Adrenal gland (tissue), 12 donors: ENCODE measurements around the gene MDN1. TPM values are rescaled to one million over a fixed set of nuclear protein-coding genes. Genes with fewer than 3 reads are reported as not detected.

ENCODE experiments used
- DNase-seq, 7 donors: peaks; one replicate each; pipeline ENCODE4 v3.0.0-alpha.2; 2019 to 2020
- H3K27ac ChIP-seq, 5 donors: fragments of 200-600 bp; sonication (generic) in 4 of 5; 1 replicate in 3 of 5; 2 replicates in 2 of 5; pipeline versions ENCODE4 v1.5.1 to v1.8.0; 2016 to 2020; ENCODE audit warnings: mild to moderate bottlenecking in 1 of 5
- H3K27me3 ChIP-seq: fragments of 200-600 bp; 2 replicates; pipeline ENCODE4 v1.8.0; 2021
- H3K36me3 ChIP-seq, 2 donors: fragments of 200-600 bp; replicated peaks in 1 of 2; 1 replicate in 1 of 2; 2 replicates in 1 of 2; pipeline versions ENCODE4 v1.5.1 to v1.8.0; 2018 to 2022
- H3K4me1 ChIP-seq, 2 donors: fragments of 200-600 bp; replicated peaks in 1 of 2; 1 replicate in 1 of 2; 2 replicates in 1 of 2; pipeline versions ENCODE4 v1.5.1 to v1.8.0; 2018 to 2021
- H3K4me3 ChIP-seq, 4 donors: fragments of 200-600 bp; sonication (generic) in 3 of 4; one replicate each; pipeline ENCODE4 v1.5.1; 2016 to 2018
- H3K9me3 ChIP-seq, 3 donors: fragments of 200-600 bp; sonication (generic) in 1 of 3; replicated peaks in 1 of 3; 1 replicate in 2 of 3; 2 replicates in 1 of 3; pipeline versions ENCODE4 v1.5.1 to v1.8.0; 2016 to 2021
- CTCF ChIP-seq, 6 experiments: fragments of 450-650 bp in 4 of 6; fragments of 200-600 bp in 2 of 6; sonication (generic) in 1 of 6; IDR thresholded peaks; 1 replicate in 5 of 6; 2 replicates in 1 of 6; pipeline versions ENCODE4 v1.5.1 to v1.8.0; 2016 to 2021; ENCODE audit warnings: antibody characterized with exemption in 6 of 6, mild to moderate bottlenecking in 2 of 6, moderate library complexity in 1 of 6
- POLR2A ChIP-seq, 2 donors: fragments of 450-650 bp; IDR thresholded peaks; one replicate each; pipeline ENCODE4 v1.6.1; 2017; ENCODE audit warnings: antibody characterized with exemption in 2 of 2, mild to moderate bottlenecking in 2 of 2, moderate library complexity in 1 of 2
- WGBS, 4 donors: extraction: QIAGEN DNeasy Blood & Tissue Kit in 2 of 4; methylation state at CpG; one replicate each; pipeline versions ENCODE4 v1.1.5 to v1.1.7; 2013 to 2017; 5-methylcytosine and 5-hydroxymethylcytosine counted together
- intact Hi-C, 2 donors: fragments of 100-400 bp; cut with DNase I; formaldehyde crosslinking; loops; one replicate each; pipeline versions ENCODE4 v1.14.1 to v1.15.0; 2022 to 2023
- polyA plus RNA-seq, 3 donors: library from polyadenylated mRNA; stranded (reverse); fragments of 200-250 nt in 2 of 3; fragments of 350-450 nt in 1 of 3; fragmentation: Illumina TruSeq in 1 of 3; extraction: RNeasy Lipid Tissue Mini Kit (QIAGEN cat#74804) in 1 of 3; gene quantifications; one replicate each; pipeline ENCODE4 v1.2.3, GENCODE V29; 2013 to 2014
- total RNA-seq, 9 donors: library from RNA; depleted of rRNA in 4 of 9; stranded (reverse); fragments of >200 nt in 4 of 9; fragments of 120-200 nt in 1 of 9; fragmentation: NEBNext Ultra II Directional in 1 of 9; extraction: Animal tissue kit (Norgen Biotek cat#: 25700) in 1 of 9; gene quantifications; one replicate each; pipeline versions ENCODE4 v1.1.0 to v1.2.4, GENCODE V29; 2013 to 2023
- donor health status: healthy with polysubstance abuse.
- donor health status: Bipolar disorder and iron deficiency.
- donor health status: DM: yes; HTN: yes; CAD: no.
- donor health status: DM: no; HTN: no; CAD: no.
- donor health status: DM: no; HTN: no; CAD: no.
- donor health status: DM: yes; HTN: yes; CAD: no.

The MDN1 gene
- total and polyA plus RNA-seq, 12 donors: 15.0 to 74.1 (median 28.4) TPM

- Histone ChIP-seq H3K9me3 (no peaks in the 10 kb centered on the region), H3K27me3 (no peaks in the 10 kb centered on the region), H3K27ac (no peak overlapping the region), H3K4me1 (no peaks in the 10 kb centered on the region), H3K4me3 (no peak overlapping the region), H3K36me3 (peaks cover 0 to 40% of the 10 kb centered on the region in 2 donors)
- intact Hi-C loops: no loop called here
- DNase-seq: no peak
- 95 to 98% (median 98%) methylated on average over 4 of the region's 4 CpGs for WGBS, 4 donors
- TF ChIP-seq CTCF (IDR thresholded peaks at IDR 0.05) (no peak), POLR2A (IDR thresholded peaks at IDR 0.05) (no peak)
Measured at GRCh38 chr6:89662659-89663223, 156.9 kb downstream of the MDN1 start.

- Histone ChIP-seq H3K27me3 (no peaks in the 10 kb centered on the region), H3K4me1 (no peaks in the 10 kb centered on the region), H3K27ac (no peak overlapping the region), H3K9me3 (no peaks in the 10 kb centered on the region), H3K4me3 (no peak overlapping the region), H3K36me3 (peaks cover 0 to 48% of the 10 kb centered on the region in 2 donors)
- intact Hi-C loops: no loop called here
- TF ChIP-seq POLR2A (IDR thresholded peaks at IDR 0.05): no peak
- TF ChIP-seq CTCF (IDR thresholded peaks at IDR 0.05): no peak
- no peak for DNase-seq
- 31 to 55% (median 40%) methylated on average over 1 of the region's 1 CpG for WGBS, 4 donors
Measured at GRCh38 chr6:89661559-89661958, 158.0 kb downstream of the MDN1 start.

GRCh38 chr6:89660981-89661380, 158.6 kb downstream of the MDN1 start:
- H3K36me3 ChIP-seq: peaks cover 0 to 52% of the 10 kb centered on the region in 2 donors
- TF ChIP-seq CTCF (IDR thresholded peaks at IDR 0.05) (no peak), POLR2A (IDR thresholded peaks at IDR 0.05) (no peak)
- no peak for DNase-seq
- no peaks in the 10 kb centered on the region for H3K9me3 ChIP-seq
- no peak overlapping the region for H3K27ac ChIP-seq
- no peaks in the 10 kb centered on the region for H3K4me1 ChIP-seq
- 87 to 91% (median 90%) methylated on average over 4 of the region's 4 CpGs for WGBS, 4 donors
- intact Hi-C loops: no loop called here
- H3K27me3 ChIP-seq: no peaks in the 10 kb centered on the region
- no peak overlapping the region for H3K4me3 ChIP-seq

- H3K27ac ChIP-seq: no peak overlapping the region
- intact Hi-C loops: no loop called here
- no peak for DNase-seq
- WGBS, 4 donors: 86 to 93% (median 91%) methylated on average over 13 of the region's 13 CpGs
- H3K4me3 ChIP-seq: no peak overlapping the region
- H3K36me3 ChIP-seq: peaks cover 0 to 70% of the 10 kb centered on the region in 2 donors
- TF ChIP-seq CTCF (IDR thresholded peaks at IDR 0.05) (no peak), POLR2A (IDR thresholded peaks at IDR 0.05) (no peak)
- no peaks in the 10 kb centered on the region for H3K4me1 ChIP-seq
- no peaks in the 10 kb centered on the region for H3K27me3 ChIP-seq
- H3K9me3 ChIP-seq: no peaks in the 10 kb centered on the region
Measured at GRCh38 chr6:89657445-89658158, 162.0 kb downstream of the MDN1 start.
